Choroid plexus epithelial cell (primary cell): ENCODE data around the gene MTHFD1L.
A peak's percentile ranks its signal among the peaks of the same experiment; 100 is the strongest.

ENCODE experiments used
- DNase-seq: peaks from one replicate; pipeline ENCODE4 v3.0.0-alpha.2; 2010; ENCODE audit warnings: low read depth
- H3K4me3 ChIP-seq: 2 replicates; pipeline ENCODE4 v1.5.1; 2011; ENCODE audit warnings: low read depth, mild to moderate bottlenecking, control low read depth, low read length, moderate library complexity
- CTCF ChIP-seq: conservative IDR thresholded peaks from 2 replicates; pipeline ENCODE4 v1.5.1; 2011; ENCODE audit warnings: low read depth, mild to moderate bottlenecking, control low read depth, inconsistent platforms, low read length, moderate library complexity

The MTHFD1L gene

DNA sequence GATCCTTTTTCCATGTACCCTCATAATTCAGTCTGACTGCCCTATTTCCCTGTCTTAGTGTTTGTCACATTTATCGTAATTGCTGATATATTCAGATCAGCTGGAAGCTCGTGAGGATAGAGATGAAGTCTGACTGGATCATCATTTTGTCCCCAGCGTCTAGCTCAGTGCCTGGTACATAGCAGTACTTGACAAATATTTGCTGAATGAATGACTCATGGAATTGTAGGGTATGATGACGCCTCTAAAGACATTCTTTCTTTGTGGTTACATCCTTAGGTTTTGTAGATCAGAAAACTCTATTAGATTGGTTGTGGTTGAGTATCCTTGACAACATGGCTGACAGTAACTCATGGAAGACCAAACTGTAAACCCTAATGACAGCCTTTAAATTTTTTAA, 68.9 kb downstream of the MTHFD1L start:
- DNase-seq = peak; percentile 93
- H3K4me3 ChIP-seq = no peak overlapping the region
- no peak for TF ChIP-seq CTCF

- H3K4me3 ChIP-seq = no peak overlapping the region
- no peak for DNase-seq
- no peak for TF ChIP-seq CTCF
Observed at GRCh38 chr6:150936021-150936555, 70.6 kb downstream of the MTHFD1L start.

DNA sequence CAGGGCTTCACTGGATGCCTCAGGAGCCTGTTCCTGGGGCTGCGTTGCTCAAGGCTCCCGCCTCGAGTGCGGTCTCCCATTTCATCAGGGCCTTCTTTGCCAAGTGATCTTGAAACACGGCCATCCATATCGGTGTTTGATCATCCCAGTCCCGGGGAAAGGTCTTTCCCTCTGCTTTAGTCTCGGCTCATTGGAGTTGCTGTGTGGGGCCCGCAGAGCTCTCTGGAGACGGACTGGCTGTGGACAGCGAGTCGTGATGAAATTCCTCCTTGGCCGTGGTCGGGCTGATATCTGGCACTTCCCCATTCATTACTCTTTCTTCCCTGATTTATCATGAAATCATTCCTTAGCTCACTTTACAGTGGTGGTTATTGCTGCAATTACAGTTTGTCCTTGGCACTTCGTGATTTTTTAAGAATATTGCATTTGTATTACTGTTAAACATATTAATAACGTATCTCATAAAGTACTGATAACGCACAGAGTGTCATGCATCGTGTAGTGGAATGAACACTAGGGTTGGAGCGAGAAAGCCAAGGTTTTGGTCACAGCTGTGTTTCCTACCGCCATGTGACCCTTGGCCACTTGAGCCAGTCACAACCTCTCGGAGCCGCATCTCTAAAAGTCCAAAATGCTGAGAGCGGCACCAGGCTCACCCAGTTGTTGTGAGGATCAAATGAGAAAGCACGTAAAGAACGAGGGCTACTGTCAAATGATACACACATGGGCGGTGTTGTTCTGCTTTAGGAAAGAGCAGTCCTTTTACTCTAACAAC, 71.8 kb downstream of the MTHFD1L start:
- TF ChIP-seq CTCF = no peak
- no peak for DNase-seq
- no peak overlapping the region for H3K4me3 ChIP-seq

- no peak for DNase-seq
- H3K4me3 ChIP-seq = no peak overlapping the region
- TF ChIP-seq CTCF = no peak
Observed at GRCh38 chr6:150939399-150939798, 73.9 kb downstream of the MTHFD1L start.

GRCh38 chr6:150940941-150941340, 75.4 kb downstream of the MTHFD1L start:
- no peak for TF ChIP-seq CTCF
- DNase-seq = peak; percentile 61
- H3K4me3 ChIP-seq = no peak overlapping the region

GRCh38 chr6:150949526-150949925, 84.0 kb downstream of the MTHFD1L start:
- no peak overlapping the region for H3K4me3 ChIP-seq
- DNase-seq = no peak
- TF ChIP-seq CTCF = no peak

GRCh38 chr6:150953851-150954250, 88.3 kb downstream of the MTHFD1L start:
- no peak for DNase-seq
- TF ChIP-seq CTCF = no peak
- no peak overlapping the region for H3K4me3 ChIP-seq
